ENCODE data around the gene RNF38.
"Not testable (repeated sequence)": the region's sequence is repeated elsewhere in the genome, so short reads cannot be mapped to it uniquely, and the experiment has no call there.

The RNF38 gene

GRCh38 chr9:36316049-36316448 is 84.0 kb downstream of the RNF38 start:
- TF ChIP-seq, protein P1, sequence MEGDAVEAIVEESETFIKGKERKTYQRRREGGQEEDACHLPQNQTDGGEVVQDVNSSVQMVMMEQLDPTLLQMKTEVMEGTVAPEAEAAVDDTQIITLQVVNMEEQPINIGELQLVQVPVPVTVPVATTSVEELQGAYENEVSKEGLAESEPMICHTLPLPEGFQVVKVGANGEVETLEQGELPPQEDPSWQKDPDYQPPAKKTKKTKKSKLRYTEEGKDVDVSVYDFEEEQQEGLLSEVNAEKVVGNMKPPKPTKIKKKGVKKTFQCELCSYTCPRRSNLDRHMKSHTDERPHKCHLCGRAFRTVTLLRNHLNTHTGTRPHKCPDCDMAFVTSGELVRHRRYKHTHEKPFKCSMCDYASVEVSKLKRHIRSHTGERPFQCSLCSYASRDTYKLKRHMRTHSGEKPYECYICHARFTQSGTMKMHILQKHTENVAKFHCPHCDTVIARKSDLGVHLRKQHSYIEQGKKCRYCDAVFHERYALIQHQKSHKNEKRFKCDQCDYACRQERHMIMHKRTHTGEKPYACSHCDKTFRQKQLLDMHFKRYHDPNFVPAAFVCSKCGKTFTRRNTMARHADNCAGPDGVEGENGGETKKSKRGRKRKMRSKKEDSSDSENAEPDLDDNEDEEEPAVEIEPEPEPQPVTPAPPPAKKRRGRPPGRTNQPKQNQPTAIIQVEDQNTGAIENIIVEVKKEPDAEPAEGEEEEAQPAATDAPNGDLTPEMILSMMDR (IDR thresholded peaks at IDR 0.05; ENCODE audit: insufficient read depth, low read length, missing control alignments): no peak
- ChIA-PET CTCF (interaction anchor here (1.1 to 8.2 kb wide), 2 partner anchors 14 to 68 kb away, joined by 3 to 82 read pairs; no protein-coding TSS in a partner anchor), POLR2A (no interaction called here)

GRCh38 chr9:36315283-36315682 is 84.8 kb downstream of the RNF38 start:
- ChIA-PET POLR2A (no interaction called here), CTCF (interaction anchor here (0.8 to 8.2 kb wide), 2 partner anchors 15 to 68 kb away, joined by 3 to 82 read pairs; no protein-coding TSS in a partner anchor)

More at GRCh38 chr9:36316049-36316448, 84.0 kb downstream of the RNF38 start:
- DNase-seq (ENCODE audit: low read depth, low spot score): no peak
- H3K4me3 ChIP-seq (ENCODE audit: low read depth, low read length): no peak overlapping the region

GRCh38 chr9:36314740-36315139 is 85.3 kb downstream of the RNF38 start:
- ChIA-PET POLR2A (no interaction called here), CTCF (interaction anchor here (0.8 to 8.2 kb wide), 2 partner anchors 15 to 67 kb away, joined by 3 to 82 read pairs; no protein-coding TSS in a partner anchor)
- TF ChIP-seq, protein P1 (IDR thresholded peaks at IDR 0.05; ENCODE audit: insufficient read depth, low read length, missing control alignments): no peak
- H3K4me3 ChIP-seq (ENCODE audit: low read depth, low read length): no peak overlapping the region
- no peak for DNase-seq (ENCODE audit: low read depth, low spot score)

More at GRCh38 chr9:36315283-36315682, 84.8 kb downstream of the RNF38 start:
- no peak for DNase-seq (ENCODE audit: low read depth, low spot score)
- no peak overlapping the region for H3K4me3 ChIP-seq (ENCODE audit: low read depth, low read length)
- TF ChIP-seq, protein P1 (IDR thresholded peaks at IDR 0.05; ENCODE audit: insufficient read depth, low read length, missing control alignments): no peak

- TF ChIP-seq, protein P1 (IDR thresholded peaks at IDR 0.05; ENCODE audit: insufficient read depth, low read length, missing control alignments): no peak
- no peak for DNase-seq (ENCODE audit: low read depth, low spot score)
- POLR2A ChIA-PET: no interaction called here
- CTCF ChIA-PET: interaction anchor here (1.6 to 2.6 kb wide), 2 partner anchors 23 to 29 kb away, joined by 3 to 19 read pairs; no protein-coding TSS in a partner anchor
- H3K4me3 ChIP-seq (ENCODE audit: low read depth, low read length): no peak overlapping the region
Measured at GRCh38 chr9:36306471-36307306, 93.4 kb downstream of the RNF38 start.

DNA sequence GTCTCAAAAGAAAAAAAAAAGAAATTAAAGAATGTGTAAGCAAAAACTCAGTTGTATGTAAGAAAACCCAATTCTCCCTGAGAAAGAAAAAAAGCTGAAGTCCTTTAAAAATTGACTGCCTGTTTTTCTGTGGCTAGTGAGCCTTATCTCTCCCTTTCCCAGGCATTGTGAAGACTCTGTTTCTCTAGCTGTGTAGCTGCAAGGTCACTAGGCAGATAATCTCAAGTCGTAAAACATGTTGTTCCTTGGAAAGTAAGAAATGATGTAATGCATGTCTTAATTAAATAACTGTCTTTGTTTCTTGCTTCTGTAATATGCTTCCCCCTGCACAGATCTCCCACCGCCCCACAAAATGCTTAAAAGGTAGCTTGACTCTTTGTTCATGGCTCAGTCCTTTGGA is 95.7 kb downstream of the RNF38 start:
- DNase-seq (ENCODE audit: low read depth, low spot score); POLR2A ChIA-PET; H3K4me3 ChIP-seq (ENCODE audit: low read depth, low read length): not testable (repeated sequence)
- CTCF ChIA-PET: interaction anchor here (1.5 kb wide), 1 partner anchor 24 kb away, joined by 3 read pairs; no protein-coding TSS in a partner anchor

- TF ChIP-seq, protein P1 (IDR thresholded peaks at IDR 0.05; ENCODE audit: insufficient read depth, low read length, missing control alignments): no peak
- DNase-seq (ENCODE audit: low read depth, low spot score): no peak
- POLR2A ChIA-PET: no interaction called here
Measured at GRCh38 chr9:36301227-36301626, 98.8 kb downstream of the RNF38 start.

More at GRCh38 chr9:36301227-36301626, 98.8 kb downstream of the RNF38 start:
- H3K4me3 ChIP-seq (ENCODE audit: low read depth, low read length): no peak overlapping the region
- CTCF ChIA-PET: interaction anchor here (0.8 kb wide), 1 partner anchor 21 kb away, joined by 3 read pairs; no protein-coding TSS in a partner anchor

All from AG04449 (cell line).